ENCODE results near the gene ALDH1L2.
"Not testable (repeated sequence)": the region's sequence is repeated elsewhere in the genome, so short reads cannot be mapped to it uniquely, and the experiment has no call there.

The ALDH1L2 gene

GRCh38 chr12:105084251-105085250, at the start of gene ALDH1L2:
Gene ALDH1L2 (minus strand): TSS chr12:105084458. CDS start chr12:105084436, 22 bp downstream.
- no peak for DNase-seq (ENCODE audit: low read depth)

GRCh38 chr12:105120551-105120950, 36.3 kb upstream of the ALDH1L2 start:
- no peak for DNase-seq (ENCODE audit: low read depth)

GRCh38 chr12:105116969-105117368, 32.7 kb upstream of the ALDH1L2 start:
- no peak for DNase-seq (ENCODE audit: low read depth)

GRCh38 chr12:105113094-105113493, 28.8 kb upstream of the ALDH1L2 start:
- no peak for DNase-seq (ENCODE audit: low read depth)

- no peak for DNase-seq (ENCODE audit: low read depth)
Measured at GRCh38 chr12:105110851-105111250, 26.6 kb upstream of the ALDH1L2 start.

GRCh38 chr12:105109465-105110212, 25.4 kb upstream of the ALDH1L2 start:
- DNase-seq (ENCODE audit: low read depth) = no peak

GRCh38 chr12:105107494-105108371, 23.5 kb upstream of the ALDH1L2 start, which contains the start of gene WASHC4:
Gene WASHC4 (plus strand): TSS chr12:105107731. CDS start chr12:105107801, 70 bp downstream.
- no peak for DNase-seq (ENCODE audit: low read depth)

GRCh38 chr12:105107171-105107493, 22.9 kb upstream of the ALDH1L2 start:
- DNase-seq (ENCODE audit: low read depth) = no peak

GRCh38 chr12:105106621-105107020, 22.4 kb upstream of the ALDH1L2 start:
- DNase-seq (ENCODE audit: low read depth) = no peak

- DNase-seq (ENCODE audit: low read depth) = no peak
Measured at GRCh38 chr12:105104762-105105161, 20.5 kb upstream of the ALDH1L2 start.

- DNase-seq (ENCODE audit: low read depth) = no peak
Measured at GRCh38 chr12:105102673-105103072, 18.4 kb upstream of the ALDH1L2 start.

GRCh38 chr12:105100998-105101397, 16.7 kb upstream of the ALDH1L2 start:
- no peak for DNase-seq (ENCODE audit: low read depth)

GRCh38 chr12:105100207-105100985, 16.1 kb upstream of the ALDH1L2 start:
- no peak for DNase-seq (ENCODE audit: low read depth)

GRCh38 chr12:105099356-105099755, 15.1 kb upstream of the ALDH1L2 start:
- DNase-seq (ENCODE audit: low read depth) = no peak

GRCh38 chr12:105095338-105095737, 11.1 kb upstream of the ALDH1L2 start:
- DNase-seq (ENCODE audit: low read depth) = not testable (repeated sequence)

- DNase-seq (ENCODE audit: low read depth) = no peak
Measured at GRCh38 chr12:105092336-105092735, 8.1 kb upstream of the ALDH1L2 start.

GRCh38 chr12:105091476-105092206, 7.4 kb upstream of the ALDH1L2 start:
- no peak for DNase-seq (ENCODE audit: low read depth)

GRCh38 chr12:105090361-105090760, 6.1 kb upstream of the ALDH1L2 start:
- DNase-seq (ENCODE audit: low read depth) = no peak

GRCh38 chr12:105089817-105090216, 5.6 kb upstream of the ALDH1L2 start:
- DNase-seq (ENCODE audit: low read depth) = no peak

- DNase-seq (ENCODE audit: low read depth) = no peak
Measured at GRCh38 chr12:105085501-105085900, 1.2 kb upstream of the ALDH1L2 start.
